ENCODE results near the gene BMP7. TPM values are rescaled to one million over a fixed set of nuclear protein-coding genes. Genes with fewer than 3 reads are reported as not detected.

The BMP7 gene
- total and polyA plus RNA-seq, 12 donors, result 0.74 to 6.7 (median 2.2) TPM; not detected in 3

GRCh38 chr20:57173986-57174385, 92.5 kb downstream of the BMP7 start:
- no peak overlapping the region for H3K4me3 ChIP-seq
- TF ChIP-seq CTCF (IDR thresholded peaks at IDR 0.05) (no peak), POLR2A (IDR thresholded peaks at IDR 0.05) (no peak)
- intact Hi-C loops (cut with DNase I), result no loop called here
- no peaks in the 10 kb centered on the region for H3K9me3 ChIP-seq (replicated peaks in 1 of 3)
- H3K4me1 ChIP-seq (replicated peaks in 1 of 2), result no peaks in the 10 kb centered on the region
- no peak for DNase-seq
- 80 to 88% (median 84%) methylated on average over 1 to 5 of the region's 5 CpGs for WGBS, 4 donors
- no peak overlapping the region for H3K27ac ChIP-seq
- H3K27me3 ChIP-seq, result no peaks in the 10 kb centered on the region
- H3K36me3 ChIP-seq (replicated peaks in 1 of 2), result no peaks in the 10 kb centered on the region

GRCh38 chr20:57173041-57173440, 93.4 kb downstream of the BMP7 start:
- H3K4me3 ChIP-seq, result no peak overlapping the region
- intact Hi-C loops (cut with DNase I), result no loop called here
- H3K36me3 ChIP-seq (replicated peaks in 1 of 2), result no peaks in the 10 kb centered on the region
- H3K27me3 ChIP-seq, result no peaks in the 10 kb centered on the region
- no peaks in the 10 kb centered on the region for H3K9me3 ChIP-seq (replicated peaks in 1 of 3)
- no peak overlapping the region for H3K27ac ChIP-seq
- WGBS, 4 donors, result 84 to 92% (median 87%) methylated on average over 9 to 15 of the region's 15 CpGs
- TF ChIP-seq CTCF (IDR thresholded peaks at IDR 0.05), result no peak
- TF ChIP-seq POLR2A (IDR thresholded peaks at IDR 0.05), result no peak
- no peak for DNase-seq
- no peaks in the 10 kb centered on the region for H3K4me1 ChIP-seq (replicated peaks in 1 of 2)

GRCh38 chr20:57170343-57170742, 96.1 kb downstream of the BMP7 start:
- H3K9me3 ChIP-seq (replicated peaks in 1 of 3), result no peaks in the 10 kb centered on the region
- no peak overlapping the region for H3K27ac ChIP-seq

GRCh38 chr20:57169162-57169561, 97.3 kb downstream of the BMP7 start:
- intact Hi-C loops (cut with DNase I), result no loop called here
- Histone ChIP-seq H3K27ac (no peak overlapping the region), H3K36me3 (replicated peaks in 1 of 2) (no peaks in the 10 kb centered on the region), H3K4me3 (no peak overlapping the region), H3K4me1 (replicated peaks in 1 of 2) (no peaks in the 10 kb centered on the region), H3K9me3 (replicated peaks in 1 of 3) (no peaks in the 10 kb centered on the region), H3K27me3 (no peaks in the 10 kb centered on the region)
- WGBS, 4 donors, result 59 to 69% (median 66%) methylated on average over 4 to 7 of the region's 7 CpGs
- TF ChIP-seq CTCF (IDR thresholded peaks at IDR 0.05) (no peak), POLR2A (IDR thresholded peaks at IDR 0.05) (no peak)
- no peak for DNase-seq

More at GRCh38 chr20:57170343-57170742, 96.1 kb downstream of the BMP7 start:
- DNase-seq, result no peak
- Histone ChIP-seq H3K27me3 (no peaks in the 10 kb centered on the region), H3K36me3 (replicated peaks in 1 of 2) (no peaks in the 10 kb centered on the region), H3K4me1 (replicated peaks in 1 of 2) (no peaks in the 10 kb centered on the region), H3K4me3 (no peak overlapping the region)
- TF ChIP-seq POLR2A (IDR thresholded peaks at IDR 0.05), result no peak
- TF ChIP-seq CTCF (IDR thresholded peaks at IDR 0.05), result no peak
- intact Hi-C loops (cut with DNase I), result no loop called here
- 64 to 69% (median 64%) methylated on average over 14 of the region's 14 CpGs for WGBS, 4 donors

Measured in adrenal gland (tissue), 12 donors.